GM18502 (cell line): Measurements from ENCODE around the gene SCIMP.

Experiments used
- ATAC-seq: cut with Tn5 transposase; IDR thresholded peaks from one replicate; pipeline ENCODE4 v1.9.1; 2021; ENCODE audit warnings: mild to moderate bottlenecking; ENCODE audit not compliant: unreplicated experiment, poor library complexity

The SCIMP gene

DNA sequence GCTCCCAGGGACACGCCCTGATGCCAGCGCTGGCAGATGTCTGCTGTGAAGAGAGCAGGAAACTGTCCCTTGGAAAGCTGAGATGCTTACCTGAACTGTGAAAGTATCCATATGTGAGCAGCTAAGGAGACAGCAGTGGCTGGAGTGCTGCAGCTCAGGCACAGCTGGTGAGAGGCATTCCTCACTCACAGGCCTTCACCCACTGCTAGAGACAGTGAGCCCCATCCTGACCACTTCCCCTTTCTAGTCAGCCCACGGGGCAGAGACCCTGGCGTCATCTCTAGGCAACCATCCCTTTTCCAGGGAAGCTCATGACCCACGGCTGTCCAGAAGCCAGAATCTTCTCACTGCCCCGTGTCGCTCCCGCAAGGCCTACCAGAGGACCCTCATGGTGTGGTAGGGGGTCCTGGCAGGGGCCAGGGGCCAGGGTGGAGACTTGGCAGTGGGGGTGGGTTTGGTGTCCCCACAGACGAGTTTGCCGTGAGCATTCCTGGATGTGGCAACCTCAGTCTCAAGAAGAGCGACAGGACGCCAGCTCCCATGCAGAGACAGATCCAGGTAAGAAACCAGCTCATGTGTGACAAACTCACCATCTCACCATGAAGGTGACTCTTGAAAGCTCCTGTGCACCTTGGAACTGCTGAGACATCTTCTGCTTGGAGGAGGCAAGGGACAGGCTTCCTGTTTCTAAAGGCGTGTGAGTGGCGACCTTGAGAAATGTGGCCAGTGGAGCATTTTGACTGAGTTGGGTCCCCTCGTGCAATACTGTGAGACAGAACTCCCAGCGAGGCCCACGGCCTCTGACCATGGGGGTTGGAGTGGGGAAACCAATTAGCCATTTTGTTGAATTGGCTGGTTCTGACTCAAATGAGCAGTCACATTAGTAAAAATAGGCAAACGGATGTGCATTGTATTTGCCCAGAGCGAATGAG, at the start of gene SCIMP:
Gene SCIMP, minus strand, starts transcription at position 216 of the 932 bp plus-strand sequence. Its CDS starts 105 bp downstream, at position 111.
- peak; percentile 63 for ATAC-seq

GRCh38 chr17:5283571-5284315, 49.1 kb upstream of the SCIMP start:
- ATAC-seq: no peak

DNA sequence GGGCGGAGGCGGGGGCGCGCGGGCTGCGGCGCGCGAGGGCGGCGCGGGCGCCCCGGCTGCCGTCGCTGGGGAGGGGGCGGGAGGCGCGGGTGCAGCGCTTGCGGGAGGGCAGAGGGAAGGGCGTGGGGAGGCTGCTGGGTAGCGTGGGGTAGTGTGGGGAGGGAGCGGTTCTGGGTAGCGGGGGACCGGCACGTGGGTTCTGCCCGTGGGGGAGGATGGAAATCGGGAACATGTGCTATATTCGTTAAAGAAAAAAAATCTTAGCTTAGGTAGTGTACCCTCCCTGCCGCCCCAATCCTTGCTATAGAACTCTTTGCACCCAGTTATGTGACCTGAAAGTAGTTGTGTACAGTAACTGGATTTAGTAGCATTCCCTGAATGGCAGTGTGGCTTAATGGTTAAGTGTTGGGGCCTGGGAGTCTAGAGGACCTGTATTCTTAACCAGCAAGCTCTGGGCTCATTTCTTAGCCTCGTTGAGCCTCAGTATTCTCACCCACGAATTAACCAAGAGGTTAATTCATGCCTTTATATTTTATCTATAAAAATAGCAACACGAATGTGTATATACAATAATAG, 48.1 kb upstream of the SCIMP start:
- ATAC-seq: peak; percentile 34

DNA sequence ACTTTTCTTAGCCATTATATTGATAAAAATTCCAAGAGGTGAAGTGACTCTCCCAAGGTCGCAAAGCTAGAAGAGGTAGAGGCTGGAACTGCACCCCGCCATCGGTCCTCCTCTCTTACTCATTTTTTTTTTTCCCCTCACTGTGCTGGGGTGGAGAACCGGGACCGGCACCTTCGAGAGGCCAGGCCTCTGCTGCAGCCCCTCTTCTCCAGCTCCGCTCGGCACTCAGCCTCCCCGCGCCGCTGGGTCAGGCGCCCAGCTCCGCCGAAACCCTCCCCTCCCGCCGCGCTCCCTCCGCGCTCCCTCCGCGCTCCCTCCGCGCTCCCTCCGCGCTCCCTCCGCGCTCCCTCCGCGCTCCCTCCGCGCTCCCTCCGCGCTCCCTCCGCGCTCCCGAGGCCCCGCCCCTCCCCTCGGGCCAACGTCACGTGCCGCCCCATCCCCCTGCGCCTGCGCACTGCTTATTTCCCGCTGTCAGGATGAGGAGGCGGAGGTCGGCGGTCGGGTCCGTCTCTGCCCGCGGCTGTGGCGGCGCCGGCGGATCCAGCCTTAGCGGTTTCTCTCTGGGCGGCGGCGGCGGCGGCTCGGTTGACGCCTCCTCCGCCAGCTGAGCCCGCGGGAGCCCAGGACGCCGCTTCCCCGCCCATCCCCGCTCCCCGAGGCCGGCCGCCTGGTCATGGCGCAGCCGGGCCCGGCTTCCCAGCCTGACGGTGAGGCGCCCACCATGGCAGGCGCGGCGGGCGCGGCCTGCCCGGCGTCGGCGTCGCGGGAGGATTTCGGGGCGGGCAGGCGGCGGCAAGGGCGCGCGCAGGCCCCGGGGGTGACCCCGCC, 47.4 kb upstream of the SCIMP start, which contains the start of gene RABEP1:
Gene RABEP1, plus strand, starts transcription at position 471 of the 828 bp plus-strand sequence. Its CDS starts 203 bp downstream, at position 674.
- peak; percentile 78 for ATAC-seq

- ATAC-seq: no peak
These were observed 37.7 kb upstream of the SCIMP start for GRCh38 chr17:5272322-5272721.

- no peak for ATAC-seq
These were observed 34.7 kb upstream of the SCIMP start for GRCh38 chr17:5269241-5269960.

- ATAC-seq: no peak
These were observed 30.2 kb upstream of the SCIMP start for GRCh38 chr17:5264893-5265292.

DNA sequence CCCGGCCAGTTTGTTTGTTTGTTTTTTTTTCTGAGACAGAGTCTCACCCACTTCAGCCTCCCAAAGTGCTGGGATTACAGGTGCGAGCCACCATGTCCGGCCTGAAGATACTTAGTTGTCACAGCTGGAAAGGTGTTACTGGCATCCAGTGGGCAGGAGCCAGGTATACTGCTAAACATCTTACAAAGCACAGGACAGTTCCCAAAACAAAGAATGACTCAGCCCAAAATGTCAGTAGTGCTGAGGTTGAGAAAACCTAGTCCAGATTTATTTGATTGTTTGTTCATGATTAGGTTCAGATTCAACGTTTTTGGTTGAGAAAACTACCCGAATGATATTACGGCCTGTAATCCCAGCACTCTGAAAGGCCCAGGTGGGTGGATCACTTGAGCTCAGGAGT, 28.8 kb upstream of the SCIMP start:
- no peak for ATAC-seq

- ATAC-seq: no peak
These were observed 27.8 kb upstream of the SCIMP start for GRCh38 chr17:5262416-5262991.

DNA sequence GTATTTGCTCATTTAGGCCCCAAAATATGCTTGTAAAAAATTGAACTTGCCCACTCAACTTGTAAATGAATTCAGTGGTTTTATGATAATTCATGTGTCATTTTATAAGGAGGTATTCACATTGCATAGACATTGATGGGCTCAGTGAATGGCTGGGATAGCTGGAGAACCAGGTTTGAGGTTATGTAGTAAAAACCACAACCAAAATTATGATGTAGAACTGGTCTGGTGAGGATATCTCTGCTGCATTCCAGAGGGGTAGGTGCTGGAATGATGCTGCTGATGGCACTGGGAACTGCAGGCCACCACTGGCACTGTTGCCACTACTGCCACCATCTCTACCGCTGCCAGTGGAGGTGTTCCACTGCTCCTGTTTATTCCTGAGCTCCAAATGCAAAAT, 25.9 kb upstream of the SCIMP start:
- no peak for ATAC-seq

DNA sequence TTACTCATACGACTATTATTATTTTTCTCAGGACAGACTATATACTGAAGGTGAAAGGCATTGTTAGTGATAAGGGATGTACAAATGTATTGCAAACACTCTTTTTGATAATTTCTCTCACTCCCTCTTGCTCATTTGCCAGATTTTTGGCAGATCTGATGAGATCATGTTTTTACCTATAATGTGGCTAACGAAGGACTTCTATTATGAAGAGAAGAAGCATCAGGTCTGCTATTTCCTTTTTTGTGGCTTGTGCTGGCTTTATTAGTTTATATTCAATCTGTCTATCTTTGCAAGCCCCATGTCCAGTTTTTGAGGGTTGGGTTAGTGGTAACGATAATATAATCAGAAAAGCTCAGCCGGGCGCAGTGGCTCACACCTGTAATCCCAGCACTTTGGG, 22.5 kb upstream of the SCIMP start:
- no peak for ATAC-seq

DNA sequence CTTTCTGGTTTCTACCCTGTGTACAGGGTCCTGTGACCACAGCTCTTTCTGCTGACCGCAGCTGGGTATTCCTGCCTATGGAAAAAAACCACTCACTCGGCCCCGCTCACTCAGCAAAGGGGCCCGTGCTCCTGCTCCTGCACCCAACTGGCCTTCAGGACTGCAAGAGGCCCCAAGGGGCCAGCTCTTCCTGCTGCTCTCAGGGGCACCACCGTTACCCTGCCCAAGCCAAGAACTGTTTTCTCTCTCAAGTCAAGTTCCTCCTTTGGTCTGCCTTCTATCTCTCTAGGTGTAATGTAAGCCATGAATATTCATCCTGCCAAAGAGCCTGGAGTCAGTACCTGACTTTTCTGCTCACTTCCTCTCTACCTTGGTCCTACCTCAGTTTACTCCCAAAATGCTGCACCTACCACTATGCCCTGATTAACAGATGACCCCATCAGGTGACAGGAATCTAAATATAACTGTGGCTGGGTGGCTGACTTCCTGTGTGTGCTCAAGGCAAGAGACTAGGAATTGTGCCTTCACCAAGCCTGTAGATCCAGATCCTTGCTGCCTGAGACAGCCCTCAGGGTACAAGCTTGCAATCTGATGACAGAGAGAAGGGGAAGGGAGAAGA, 20.4 kb upstream of the SCIMP start:
- ATAC-seq: no peak

- no peak for ATAC-seq
These were observed 19.8 kb upstream of the SCIMP start for GRCh38 chr17:5254414-5254813.

DNA sequence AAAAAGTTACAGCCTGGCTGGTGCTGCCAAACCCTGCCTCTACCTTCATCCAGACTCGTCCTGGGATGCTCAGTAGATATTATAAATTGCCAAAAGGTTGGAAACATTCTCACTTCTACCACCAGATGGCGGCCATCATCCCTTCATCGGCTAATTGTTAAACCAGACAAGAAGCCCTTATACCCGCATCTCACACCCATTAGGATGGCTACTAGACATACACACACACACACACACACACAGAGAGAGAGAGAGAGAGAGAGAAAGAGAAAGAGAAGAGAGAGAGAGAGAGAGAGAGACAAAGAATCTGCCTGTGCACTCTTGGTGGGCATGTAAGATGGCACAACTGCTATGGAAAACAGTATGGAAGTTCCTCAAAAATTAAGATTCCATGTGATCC, 15.0 kb upstream of the SCIMP start:
- no peak for ATAC-seq

DNA sequence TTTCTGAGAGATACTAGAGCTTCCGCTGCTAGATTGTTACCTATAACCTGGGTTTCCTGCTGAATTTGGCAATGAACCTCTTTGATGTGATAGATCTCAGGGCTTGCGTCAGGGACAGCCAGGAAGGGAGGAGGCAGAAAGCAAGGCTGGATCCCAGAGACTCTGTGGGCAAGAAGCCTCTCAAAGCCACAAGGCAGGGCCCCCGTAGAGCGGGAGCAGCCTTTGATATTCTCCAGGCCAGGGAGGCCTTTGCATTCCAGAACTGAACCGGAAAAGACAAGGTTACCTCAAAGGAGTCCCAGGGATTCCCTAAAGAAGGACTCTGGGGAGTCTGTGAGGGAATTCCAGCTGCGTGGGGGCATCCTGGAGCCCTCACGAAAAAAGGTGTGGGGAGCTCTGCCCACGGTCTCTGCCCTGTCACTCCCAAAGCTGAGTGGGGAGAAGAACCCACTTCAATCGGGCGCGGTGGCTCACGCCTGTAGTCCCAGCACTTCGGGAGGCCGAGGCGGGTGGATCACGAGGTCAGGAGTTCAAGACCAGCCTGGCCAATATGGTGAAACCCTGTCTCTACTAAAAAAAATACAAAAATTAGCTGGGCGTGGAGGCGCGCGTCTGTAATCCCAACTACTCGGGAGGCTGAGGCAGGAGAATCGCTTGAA, 14.3 kb upstream of the SCIMP start:
- ATAC-seq: no peak

GRCh38 chr17:5247621-5248020, 13.0 kb upstream of the SCIMP start:
- ATAC-seq: no peak

- no peak for ATAC-seq
These were observed 7.4 kb upstream of the SCIMP start for GRCh38 chr17:5241861-5242671.
